Uterus (tissue), 2 donors: Measurements from ENCODE around the gene INHA.

ENCODE experiments used
- POLR2A ChIP-seq, 2 donors: fragments of 450-650 bp; IDR thresholded peaks; one replicate each; pipeline ENCODE4 v1.6.1; 2016; ENCODE audit warnings: antibody characterized with exemption in 2 of 2, mild to moderate bottlenecking in 1 of 2, moderate library complexity in 1 of 2
- TF ChIP-seq, protein P1 (sequence below), 4 experiments: fragments of 200-600 bp in 2 of 4; fragments of 450-650 bp in 2 of 4; sonication (generic) in 2 of 4; IDR thresholded peaks; one replicate each; pipeline ENCODE4 v1.5.1; 2016 to 2019; ENCODE audit warnings: antibody characterized with exemption in 4 of 4, mild to moderate bottlenecking in 2 of 4, moderate library complexity in 1 of 4

DNA sequence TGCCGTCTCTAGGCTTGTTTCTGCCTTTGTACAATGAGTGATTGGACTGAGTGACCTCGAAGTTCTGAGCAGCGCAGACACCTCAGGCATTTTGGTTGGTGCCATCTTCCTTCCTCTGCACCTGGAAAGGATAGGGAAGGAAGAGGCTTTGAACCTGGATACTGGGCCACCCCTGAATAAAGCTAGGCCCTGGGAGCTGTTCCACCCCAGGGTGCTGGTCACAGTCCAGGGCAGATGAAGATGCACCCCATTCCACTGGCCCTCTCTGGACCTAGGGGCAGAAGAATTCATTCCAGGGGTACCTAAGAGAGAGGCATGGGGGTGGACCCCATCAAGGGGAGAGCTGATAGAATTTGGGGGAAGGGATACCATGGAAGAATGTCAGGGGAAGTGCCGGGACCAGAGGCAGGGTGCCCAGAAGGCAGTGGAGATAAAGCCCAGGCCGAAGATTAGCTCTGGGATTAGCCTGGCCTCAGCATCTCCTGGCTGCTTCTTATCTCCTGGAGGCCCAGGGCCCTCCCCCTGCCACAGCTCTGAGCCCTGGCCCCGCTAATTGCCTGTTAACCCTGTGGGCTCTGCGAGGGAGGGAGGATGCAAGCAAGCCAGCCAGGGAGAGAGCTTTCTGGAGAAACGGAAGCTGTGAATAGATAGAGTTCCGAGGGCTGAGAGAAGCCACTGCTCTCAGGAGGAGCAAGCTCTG lies 46.4 kb upstream of the INHA start:
- TF ChIP-seq, protein P1, sequence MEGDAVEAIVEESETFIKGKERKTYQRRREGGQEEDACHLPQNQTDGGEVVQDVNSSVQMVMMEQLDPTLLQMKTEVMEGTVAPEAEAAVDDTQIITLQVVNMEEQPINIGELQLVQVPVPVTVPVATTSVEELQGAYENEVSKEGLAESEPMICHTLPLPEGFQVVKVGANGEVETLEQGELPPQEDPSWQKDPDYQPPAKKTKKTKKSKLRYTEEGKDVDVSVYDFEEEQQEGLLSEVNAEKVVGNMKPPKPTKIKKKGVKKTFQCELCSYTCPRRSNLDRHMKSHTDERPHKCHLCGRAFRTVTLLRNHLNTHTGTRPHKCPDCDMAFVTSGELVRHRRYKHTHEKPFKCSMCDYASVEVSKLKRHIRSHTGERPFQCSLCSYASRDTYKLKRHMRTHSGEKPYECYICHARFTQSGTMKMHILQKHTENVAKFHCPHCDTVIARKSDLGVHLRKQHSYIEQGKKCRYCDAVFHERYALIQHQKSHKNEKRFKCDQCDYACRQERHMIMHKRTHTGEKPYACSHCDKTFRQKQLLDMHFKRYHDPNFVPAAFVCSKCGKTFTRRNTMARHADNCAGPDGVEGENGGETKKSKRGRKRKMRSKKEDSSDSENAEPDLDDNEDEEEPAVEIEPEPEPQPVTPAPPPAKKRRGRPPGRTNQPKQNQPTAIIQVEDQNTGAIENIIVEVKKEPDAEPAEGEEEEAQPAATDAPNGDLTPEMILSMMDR (IDR thresholded peaks at IDR 0.05), result no peak
- TF ChIP-seq POLR2A (IDR thresholded peaks at IDR 0.05), result no peak
